AG08395 (cell line): ENCODE results near the gene TFR2.

Experiments used
- DNase-seq: peaks from one replicate; pipeline ENCODE4 v3.0.0; 2012; ENCODE audit warnings: mixed read lengths, low spot score

Gene TFR2

GRCh38 chr7:100572949-100573675 is 68.2 kb downstream of the TFR2 start:
- no peak for DNase-seq

GRCh38 chr7:100572281-100572948 is 68.9 kb downstream of the TFR2 start:
- no peak for DNase-seq

DNA sequence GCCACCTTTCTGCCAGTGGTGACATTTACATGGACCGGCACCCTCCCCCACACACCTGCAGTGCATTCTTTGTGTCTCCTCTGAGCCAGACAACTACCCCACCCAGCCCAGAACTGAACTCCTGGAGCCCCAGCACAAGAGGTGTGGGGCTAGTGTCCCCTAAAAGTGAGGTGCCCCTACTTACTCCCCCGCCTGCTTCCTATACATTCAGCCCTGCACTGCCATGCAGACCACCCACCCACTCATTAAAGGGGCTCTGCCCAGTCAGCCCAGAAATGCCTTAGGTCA is 69.6 kb downstream of the TFR2 start:
- DNase-seq = no peak

GRCh38 chr7:100570954-100571828 is 70.2 kb downstream of the TFR2 start:
- DNase-seq = no peak
